ENCODE measurements around the gene PLEKHH2. TPM values are rescaled to one million over a fixed set of nuclear protein-coding genes. Genes with fewer than 3 reads are reported as not detected.

Gene PLEKHH2
- total RNA-seq, 1 experiment from 2014 or later = 3.1 TPM

DNA sequence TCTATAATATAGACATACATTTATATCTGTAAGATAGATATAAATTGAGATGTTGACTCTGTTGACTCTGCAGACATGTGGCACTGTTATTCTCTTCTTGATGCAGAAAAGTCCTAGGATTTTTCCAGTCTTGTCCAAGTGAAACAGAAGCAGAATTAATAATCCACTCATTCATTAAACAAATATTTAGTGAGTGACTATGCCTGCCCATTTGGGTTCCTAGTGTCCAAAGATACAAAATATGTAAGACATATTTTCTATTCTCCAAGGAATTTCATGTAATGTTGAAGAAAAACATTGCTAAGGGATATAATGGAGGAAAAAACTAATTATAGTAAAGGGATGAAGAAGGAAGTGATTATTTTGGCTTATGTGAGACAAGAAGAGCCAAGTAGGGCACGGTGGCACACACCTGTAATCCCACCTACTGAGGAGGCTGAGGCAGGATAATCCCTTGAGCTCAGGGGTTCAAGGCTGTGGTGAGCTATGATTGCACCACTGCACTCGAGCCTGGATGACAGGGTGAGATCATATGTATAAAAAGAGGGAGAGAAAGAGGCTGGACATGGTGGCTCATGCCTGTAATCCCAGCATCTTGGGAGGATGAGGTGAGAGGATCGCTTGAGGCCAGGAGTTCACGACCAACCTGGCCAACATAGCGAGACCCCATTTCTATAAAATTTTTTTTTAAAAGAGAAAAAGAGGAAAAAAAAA lies 19.9 kb upstream of the PLEKHH2 start:
- no peak overlapping the region for H2BK15ac ChIP-seq (ENCODE audit: low read depth, low read length)
- no peak overlapping the region for H2AFZ ChIP-seq (ENCODE audit: low read length)
- no peaks in the 10 kb centered on the region for H4K20me1 ChIP-seq (ENCODE audit: control insufficient read depth, insufficient read depth, insufficient read length)
- H4K91ac ChIP-seq (ENCODE audit: insufficient read length, low read depth, low read length) = no peak overlapping the region
- no peak overlapping the region for H3K18ac ChIP-seq (ENCODE audit: insufficient read length, low read depth, low read length)
- Mint-ChIP-seq H3K4me1 (peaks cover 9 to 15% of the 10 kb centered on the region in 2 experiments; a peak in 3 of 4 replicates), H3K27me3 (ENCODE audit: low read depth) (no peaks in the 10 kb centered on the region), H3K9me3 (no peaks in the 10 kb centered on the region), H3K4me3 (no peak overlapping the region), H3K36me3 (ENCODE audit: insufficient read depth in 1 of 3, low read depth in 3 of 3) (no peaks in the 10 kb centered on the region), H3K27ac (no peak overlapping the region)
- no peak overlapping the region for H3K23ac ChIP-seq (ENCODE audit: insufficient read length, low read depth, low read length)
- no peak overlapping the region for H3K14ac ChIP-seq (ENCODE audit: insufficient read depth, low read length)
- no peaks in the 10 kb centered on the region for H3K79me2 ChIP-seq (ENCODE audit: insufficient read depth, low read length)
- no peak overlapping the region for H3K9ac ChIP-seq (ENCODE audit: extremely low read depth, insufficient read length, low read length)
- no peak overlapping the region for H2BK120ac ChIP-seq (ENCODE audit: low read depth, low read length, poor library complexity, severe bottlenecking)
- no peak overlapping the region for H3K27ac ChIP-seq (ENCODE audit: insufficient read length, low read depth, low read length)
- H3K9me3 ChIP-seq (ENCODE audit: control insufficient read depth, low read depth, low read length) = no peaks in the 10 kb centered on the region
- no peak for DNase-seq
- no peak overlapping the region for H3K4ac ChIP-seq (ENCODE audit: low read depth, low read length)
- H3K27me3 ChIP-seq (ENCODE audit: insufficient read depth, low read length) = no peaks in the 10 kb centered on the region
- WGBS (ENCODE audit: extremely low coverage, insufficient read length, low lambda C conversion rate) = no CpG with 5 or more reads among the region's 5 CpGs
- H2BK12ac ChIP-seq (ENCODE audit: insufficient read length, low read depth, low read length) = no peak overlapping the region
- H3K23me2 ChIP-seq (ENCODE audit: insufficient read length, low read depth, low read length, poor library complexity, severe bottlenecking) = no peaks in the 10 kb centered on the region
- H4K8ac ChIP-seq (replicated peaks; ENCODE audit: insufficient read length, low read depth, low read length) = no peak overlapping the region
- H2BK5ac ChIP-seq (ENCODE audit: insufficient read length, low read length) = no peak overlapping the region
- H2AK5ac ChIP-seq (ENCODE audit: insufficient read length, low read length) = no peak overlapping the region
- no peak overlapping the region for H2BK20ac ChIP-seq (ENCODE audit: low read depth, low read length, poor library complexity, severe bottlenecking)
- no peak overlapping the region for H3T11ph ChIP-seq (ENCODE audit: low read length)
- no peak overlapping the region for H4K5ac ChIP-seq (ENCODE audit: insufficient read length, low read depth, low read length)
- TF ChIP-seq, protein P1, sequence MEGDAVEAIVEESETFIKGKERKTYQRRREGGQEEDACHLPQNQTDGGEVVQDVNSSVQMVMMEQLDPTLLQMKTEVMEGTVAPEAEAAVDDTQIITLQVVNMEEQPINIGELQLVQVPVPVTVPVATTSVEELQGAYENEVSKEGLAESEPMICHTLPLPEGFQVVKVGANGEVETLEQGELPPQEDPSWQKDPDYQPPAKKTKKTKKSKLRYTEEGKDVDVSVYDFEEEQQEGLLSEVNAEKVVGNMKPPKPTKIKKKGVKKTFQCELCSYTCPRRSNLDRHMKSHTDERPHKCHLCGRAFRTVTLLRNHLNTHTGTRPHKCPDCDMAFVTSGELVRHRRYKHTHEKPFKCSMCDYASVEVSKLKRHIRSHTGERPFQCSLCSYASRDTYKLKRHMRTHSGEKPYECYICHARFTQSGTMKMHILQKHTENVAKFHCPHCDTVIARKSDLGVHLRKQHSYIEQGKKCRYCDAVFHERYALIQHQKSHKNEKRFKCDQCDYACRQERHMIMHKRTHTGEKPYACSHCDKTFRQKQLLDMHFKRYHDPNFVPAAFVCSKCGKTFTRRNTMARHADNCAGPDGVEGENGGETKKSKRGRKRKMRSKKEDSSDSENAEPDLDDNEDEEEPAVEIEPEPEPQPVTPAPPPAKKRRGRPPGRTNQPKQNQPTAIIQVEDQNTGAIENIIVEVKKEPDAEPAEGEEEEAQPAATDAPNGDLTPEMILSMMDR (conservative IDR thresholded peaks at IDR 0.05) = no peak
- H3K4me1 ChIP-seq (ENCODE audit: insufficient read depth, low read length) = no peaks in the 10 kb centered on the region
- H3K56ac ChIP-seq (ENCODE audit: insufficient read length, low read depth, low read length) = no peak overlapping the region
- no peaks in the 10 kb centered on the region for H3K79me1 ChIP-seq (ENCODE audit: insufficient read depth, low read depth, low read length, poor library complexity, severe bottlenecking)
- H3K4me2 ChIP-seq (ENCODE audit: insufficient read depth, insufficient read length, low read length) = no peak overlapping the region

Data from H9 (cell line).